HG03039 (cell line): ENCODE results near the gene KLK6.
"Not testable (repeated sequence)": the region's sequence is repeated elsewhere in the genome, so short reads cannot be mapped to it uniquely, and the experiment has no call there.

Experiments used
- ATAC-seq: cut with Tn5 transposase; IDR thresholded peaks from one replicate; pipeline ENCODE4 v1.9.1; 2021; ENCODE audit warnings: mild to moderate bottlenecking, moderate library complexity; ENCODE audit not compliant: unreplicated experiment

Gene KLK6

GRCh38 chr19:50994129-50994528 is 24.7 kb upstream of the KLK6 start:
- ATAC-seq = no peak

GRCh38 chr19:50992666-50993035 is 23.3 kb upstream of the KLK6 start:
- no peak for ATAC-seq

- not testable (repeated sequence) for ATAC-seq
Observed at GRCh38 chr19:50984416-50984815, 15.0 kb upstream of the KLK6 start.

GRCh38 chr19:50983625-50984292 is 14.4 kb upstream of the KLK6 start, which contains the start of gene KLK7:
Gene KLK7 (minus strand): TSS chr19:50983917. CDS start chr19:50982399, 1,518 bp downstream.
- ATAC-seq = no peak

GRCh38 chr19:50982186-50982585 is 12.8 kb upstream of the KLK6 start:
- ATAC-seq = no peak

- ATAC-seq = no peak
Observed at GRCh38 chr19:50981587-50982146, 12.3 kb upstream of the KLK6 start.

- no peak for ATAC-seq
Observed at GRCh38 chr19:50980208-50980607, 10.8 kb upstream of the KLK6 start.

GRCh38 chr19:50979758-50980157 is 10.4 kb upstream of the KLK6 start:
- no peak for ATAC-seq

GRCh38 chr19:50978772-50979390 is 9.5 kb upstream of the KLK6 start:
- no peak for ATAC-seq

- no peak for ATAC-seq
Observed at GRCh38 chr19:50977626-50978025, 8.2 kb upstream of the KLK6 start.

GRCh38 chr19:50975766-50976165 is 6.4 kb upstream of the KLK6 start:
- no peak for ATAC-seq

GRCh38 chr19:50974702-50975556 is 5.5 kb upstream of the KLK6 start:
- no peak for ATAC-seq

GRCh38 chr19:50972795-50973376 is 3.5 kb upstream of the KLK6 start:
- ATAC-seq = no peak

- ATAC-seq = not testable (repeated sequence)
Observed at GRCh38 chr19:50969810-50970209, 419 bp upstream of the KLK6 start.

- ATAC-seq = no peak
Observed at GRCh38 chr19:50968716-50969412, 527 bp downstream of the KLK6 start.

- no peak for ATAC-seq
Observed at GRCh38 chr19:50967929-50968715, 1.3 kb downstream of the KLK6 start.

GRCh38 chr19:50964266-50964665 is 5.1 kb downstream of the KLK6 start:
- no peak for ATAC-seq

GRCh38 chr19:50963381-50963780 is 6.0 kb downstream of the KLK6 start:
- ATAC-seq = no peak

GRCh38 chr19:50962245-50962644 is 7.1 kb downstream of the KLK6 start:
- ATAC-seq = no peak
